AG09309 (cell line): Measurements from ENCODE around the gene AGAP1.

Experiments used
- DNase-seq: peaks from one replicate; pipeline ENCODE4 v3.0.0-alpha.2; 2010; ENCODE audit warnings: low read depth
- H3K4me3 ChIP-seq: 2 replicates; pipeline ENCODE4 v1.5.1; 2011; ENCODE audit warnings: mild to moderate bottlenecking, low read depth, low read length, moderate library complexity; ENCODE audit not compliant: control insufficient read depth
- TF ChIP-seq, protein P1 (sequence below): IDR thresholded peaks from 2 replicates; pipeline ENCODE4 v1.5.1; 2011; ENCODE audit warnings: mild to moderate bottlenecking, low read depth, low read length, inconsistent platforms; ENCODE audit not compliant: insufficient read depth, control insufficient read depth; ENCODE audit errors: missing control alignments

The AGAP1 gene

GRCh38 chr2:236178890-236179235, 685.0 kb downstream of the AGAP1 start:
- H3K4me3 ChIP-seq = peak overlapping the region; percentile 53
- TF ChIP-seq, protein P1, sequence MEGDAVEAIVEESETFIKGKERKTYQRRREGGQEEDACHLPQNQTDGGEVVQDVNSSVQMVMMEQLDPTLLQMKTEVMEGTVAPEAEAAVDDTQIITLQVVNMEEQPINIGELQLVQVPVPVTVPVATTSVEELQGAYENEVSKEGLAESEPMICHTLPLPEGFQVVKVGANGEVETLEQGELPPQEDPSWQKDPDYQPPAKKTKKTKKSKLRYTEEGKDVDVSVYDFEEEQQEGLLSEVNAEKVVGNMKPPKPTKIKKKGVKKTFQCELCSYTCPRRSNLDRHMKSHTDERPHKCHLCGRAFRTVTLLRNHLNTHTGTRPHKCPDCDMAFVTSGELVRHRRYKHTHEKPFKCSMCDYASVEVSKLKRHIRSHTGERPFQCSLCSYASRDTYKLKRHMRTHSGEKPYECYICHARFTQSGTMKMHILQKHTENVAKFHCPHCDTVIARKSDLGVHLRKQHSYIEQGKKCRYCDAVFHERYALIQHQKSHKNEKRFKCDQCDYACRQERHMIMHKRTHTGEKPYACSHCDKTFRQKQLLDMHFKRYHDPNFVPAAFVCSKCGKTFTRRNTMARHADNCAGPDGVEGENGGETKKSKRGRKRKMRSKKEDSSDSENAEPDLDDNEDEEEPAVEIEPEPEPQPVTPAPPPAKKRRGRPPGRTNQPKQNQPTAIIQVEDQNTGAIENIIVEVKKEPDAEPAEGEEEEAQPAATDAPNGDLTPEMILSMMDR = no peak
- DNase-seq = no peak

DNA sequence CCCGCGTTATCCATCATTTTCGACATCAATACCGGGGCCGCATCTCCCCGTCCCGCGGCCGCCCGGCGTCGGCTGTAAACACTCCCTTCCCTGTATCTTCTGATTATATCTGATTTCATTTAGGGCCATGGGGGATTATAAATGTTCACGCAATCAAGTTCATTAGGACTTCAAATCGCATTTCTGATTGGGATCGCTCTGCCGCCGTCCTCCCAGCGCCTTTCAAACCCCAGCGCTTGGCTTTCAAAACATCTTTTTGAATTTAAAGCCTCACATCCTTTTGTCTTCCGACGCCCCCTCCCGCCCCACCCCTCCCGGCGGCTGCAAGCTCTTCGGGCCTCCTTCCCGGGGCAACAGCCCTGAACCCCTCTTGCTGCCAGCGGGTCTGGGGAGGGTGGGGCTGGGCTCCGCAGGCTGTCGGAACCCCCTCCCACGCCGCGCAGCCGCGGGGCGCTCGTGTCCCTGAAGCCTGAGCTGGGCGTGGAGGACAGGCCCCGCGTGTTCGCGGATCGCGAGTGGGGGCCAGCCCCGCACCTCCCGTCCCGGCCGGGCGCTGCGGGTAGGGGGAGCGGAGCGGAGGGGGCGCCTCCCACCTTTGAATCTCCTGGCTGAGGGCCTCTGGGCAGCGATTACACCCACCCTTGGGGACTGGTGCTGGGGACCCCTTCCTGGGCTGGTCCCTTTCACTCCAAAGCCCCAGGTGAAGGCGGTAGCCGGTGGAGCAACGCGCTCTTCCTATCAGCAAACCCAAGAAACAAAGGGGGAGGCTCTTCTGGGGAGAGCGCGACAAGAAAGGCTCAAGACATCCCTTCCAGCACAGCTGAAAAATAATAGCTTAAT, 685.6 kb downstream of the AGAP1 start:
- DNase-seq = no peak
- H3K4me3 ChIP-seq = peak overlapping the region; percentile 6
- TF ChIP-seq, protein P1 = no peak

DNA sequence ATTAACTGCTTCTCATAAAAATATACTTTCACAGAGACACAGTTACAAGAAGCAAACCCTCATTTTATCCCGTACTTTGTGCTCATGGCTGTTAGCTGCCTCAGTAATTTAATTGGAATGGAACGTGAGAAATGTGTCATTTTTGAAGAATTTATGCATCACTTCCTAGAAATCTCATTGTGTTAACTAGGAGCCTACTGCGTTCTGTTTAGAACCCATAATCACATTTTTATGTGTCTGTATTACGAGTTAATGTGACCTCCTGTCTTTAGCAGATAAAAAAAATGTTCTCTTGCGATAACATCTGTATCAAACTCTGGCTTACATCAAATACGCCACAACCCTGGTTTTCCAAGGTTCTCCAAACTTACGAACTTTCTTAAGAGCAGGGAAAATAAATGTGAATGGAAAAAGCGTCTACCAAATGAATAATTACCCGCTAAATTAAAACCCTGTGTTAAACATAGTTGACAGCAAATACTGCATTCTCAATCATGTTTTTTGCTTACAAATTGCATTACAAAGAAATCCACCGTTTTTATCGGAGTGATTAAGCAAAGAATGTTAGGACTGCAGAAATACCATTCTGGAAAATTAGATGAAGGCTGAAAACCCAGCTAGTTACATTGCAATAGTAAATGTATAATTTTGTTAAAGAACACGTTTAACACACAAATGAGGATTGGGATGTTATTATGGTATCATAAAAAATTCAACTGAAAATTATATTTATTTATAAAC, 686.4 kb downstream of the AGAP1 start:
- TF ChIP-seq, protein P1 = no peak
- no peak overlapping the region for H3K4me3 ChIP-seq
- no peak for DNase-seq

- H3K4me3 ChIP-seq = no peak overlapping the region
- peak; percentile 11 for DNase-seq
- TF ChIP-seq, protein P1 = peak; percentile 74
Observed at GRCh38 chr2:236180831-236181453, 687.1 kb downstream of the AGAP1 start.
